HG02973 (cell line): Measurements from ENCODE around the gene TENM4.

Source experiments
- ATAC-seq: cut with Tn5 transposase; IDR thresholded peaks from one replicate; pipeline ENCODE4 v1.9.1; 2021; ENCODE audit warnings: moderate library complexity; ENCODE audit not compliant: unreplicated experiment

Gene TENM4

DNA sequence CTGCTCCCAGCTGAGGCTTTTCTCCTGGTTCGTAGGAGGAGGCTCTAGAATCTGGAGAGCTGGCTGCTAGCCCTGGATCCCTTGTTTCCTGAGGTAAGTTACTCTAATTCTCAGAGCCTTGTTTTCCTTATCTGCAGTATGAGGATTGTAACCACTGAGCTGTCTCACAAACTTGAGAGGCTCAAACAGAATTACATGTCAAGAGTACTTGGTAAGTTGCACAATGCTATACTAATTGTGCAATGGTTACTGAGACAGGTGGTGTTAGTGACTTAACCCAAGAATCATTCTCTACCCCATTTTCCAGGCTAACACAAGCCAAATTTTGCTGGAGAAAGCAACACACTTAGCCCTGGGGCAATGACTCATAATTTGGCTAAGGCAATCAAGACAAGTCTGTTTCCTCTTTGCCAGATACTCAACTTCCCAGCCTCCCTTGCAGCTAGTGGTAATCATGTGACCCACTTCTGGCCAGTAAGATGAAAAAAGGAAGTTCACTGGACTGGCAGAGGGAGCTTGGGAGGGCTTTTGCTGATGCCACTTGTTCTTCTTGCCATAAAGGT is 348.0 kb downstream of the TENM4 start:
- ATAC-seq = no peak

DNA sequence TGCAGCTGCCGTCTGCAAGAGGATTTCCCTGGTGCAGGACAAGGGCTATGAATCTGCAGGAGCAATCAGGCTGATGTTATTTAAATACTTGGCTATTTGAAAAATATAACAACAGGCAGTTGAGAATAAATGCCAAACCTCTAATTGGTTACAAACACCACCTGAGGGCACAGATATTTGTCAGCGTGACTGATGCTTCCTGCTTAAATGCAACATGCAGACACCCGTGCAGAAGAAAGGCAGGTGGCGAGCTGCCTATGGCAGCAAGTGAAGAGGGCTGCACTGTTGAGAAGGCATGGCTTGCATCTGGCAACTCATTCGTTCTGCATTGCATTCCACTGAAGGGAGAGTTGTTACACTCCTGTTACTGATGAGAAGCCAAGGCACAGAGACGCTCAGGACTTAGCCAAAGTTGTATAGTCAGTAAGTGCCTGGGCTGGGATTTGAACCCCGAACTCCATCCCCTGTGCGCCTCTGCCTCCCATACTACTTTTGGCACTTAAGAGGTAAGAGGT is 350.6 kb downstream of the TENM4 start:
- ATAC-seq = no peak

DNA sequence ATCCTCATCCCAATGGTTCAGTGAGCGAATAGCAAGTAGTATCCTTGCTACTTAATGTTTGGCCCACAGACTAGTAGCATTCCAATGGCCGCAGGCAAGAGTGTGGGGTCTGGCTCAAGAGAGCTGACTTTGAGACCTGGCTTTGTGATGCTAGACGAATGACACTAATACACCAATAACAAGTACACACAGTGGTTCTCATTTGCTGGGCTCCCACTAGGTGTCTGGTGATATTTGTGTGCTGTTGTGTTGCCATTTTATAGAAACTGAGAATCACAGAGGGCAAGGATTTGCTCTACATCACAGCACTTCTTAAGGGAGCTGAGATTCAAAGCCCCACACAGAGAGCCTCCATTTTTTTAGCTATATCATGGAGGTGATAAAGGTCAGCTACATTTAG is 351.2 kb downstream of the TENM4 start:
- no peak for ATAC-seq

DNA sequence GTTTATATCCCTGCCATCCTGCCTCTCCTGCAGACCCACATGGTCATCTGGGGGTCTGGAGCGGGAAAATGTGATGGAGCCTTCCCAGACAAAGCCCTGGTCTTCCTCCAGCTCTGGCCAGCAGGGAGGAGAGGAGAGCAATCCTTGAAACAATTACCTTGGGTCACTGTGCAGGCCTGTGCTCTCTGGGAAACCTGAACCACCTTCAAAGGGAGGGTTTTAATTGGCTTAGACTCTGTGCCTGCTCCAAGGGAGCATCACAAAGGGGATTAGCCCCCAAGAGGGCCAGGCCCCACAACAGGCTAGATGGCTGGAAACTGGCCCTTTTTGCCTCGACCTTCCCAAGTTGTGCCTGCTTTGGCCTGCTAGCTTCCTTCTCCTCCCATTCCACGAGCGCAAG is 351.9 kb downstream of the TENM4 start:
- ATAC-seq = no peak

DNA sequence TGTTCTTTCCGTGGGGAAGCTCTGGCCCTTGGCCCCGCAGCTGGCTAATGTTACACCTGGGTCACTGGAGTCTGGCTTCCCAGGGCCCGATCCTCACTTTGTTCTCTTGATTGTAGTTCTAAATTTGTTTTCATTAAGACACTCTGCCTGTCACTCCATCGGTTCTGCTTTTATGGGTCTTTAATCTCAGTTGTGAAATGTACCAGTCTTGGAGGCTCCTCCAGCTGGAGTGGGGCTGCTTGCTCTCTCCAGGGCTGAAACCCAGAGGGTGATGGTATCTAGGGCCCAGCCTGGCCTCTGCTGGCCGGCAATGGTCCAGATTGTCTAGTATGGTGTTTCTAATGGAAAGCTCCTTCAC is 352.9 kb downstream of the TENM4 start:
- no peak for ATAC-seq

DNA sequence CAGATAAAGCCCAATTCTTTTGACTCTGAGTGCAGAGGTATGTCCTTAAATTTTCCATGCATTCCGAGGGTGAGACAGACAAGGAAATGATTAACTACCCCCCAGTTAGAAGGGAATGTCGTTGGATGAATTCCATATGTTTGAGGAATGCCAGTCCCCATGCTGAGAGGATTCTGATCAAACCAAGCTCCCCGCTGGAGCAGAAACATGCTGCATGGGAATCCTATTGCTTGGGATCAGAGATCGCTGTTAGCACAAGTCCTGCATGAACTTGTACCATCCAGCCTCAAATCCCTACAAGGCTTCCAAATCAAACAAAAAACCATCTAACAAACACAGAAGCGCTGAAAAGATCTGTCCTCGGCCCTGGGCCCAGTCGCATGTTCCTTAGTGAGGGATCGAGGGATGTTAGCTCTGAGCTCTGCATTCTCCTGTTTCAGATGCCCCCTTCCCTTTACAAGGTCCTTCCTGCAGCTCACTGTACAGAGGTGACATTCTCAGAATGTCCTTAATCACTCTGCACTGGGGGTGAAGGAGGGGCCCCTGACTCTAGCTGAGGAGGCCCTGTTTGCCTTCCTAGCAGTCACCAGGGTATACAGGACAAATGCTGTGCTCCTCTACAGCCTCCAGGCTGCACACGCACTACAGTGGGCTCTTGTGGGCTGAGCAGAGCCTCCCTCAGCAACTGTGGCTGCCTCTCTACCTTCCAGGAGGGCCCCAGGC is 353.4 kb downstream of the TENM4 start:
- no peak for ATAC-seq

DNA sequence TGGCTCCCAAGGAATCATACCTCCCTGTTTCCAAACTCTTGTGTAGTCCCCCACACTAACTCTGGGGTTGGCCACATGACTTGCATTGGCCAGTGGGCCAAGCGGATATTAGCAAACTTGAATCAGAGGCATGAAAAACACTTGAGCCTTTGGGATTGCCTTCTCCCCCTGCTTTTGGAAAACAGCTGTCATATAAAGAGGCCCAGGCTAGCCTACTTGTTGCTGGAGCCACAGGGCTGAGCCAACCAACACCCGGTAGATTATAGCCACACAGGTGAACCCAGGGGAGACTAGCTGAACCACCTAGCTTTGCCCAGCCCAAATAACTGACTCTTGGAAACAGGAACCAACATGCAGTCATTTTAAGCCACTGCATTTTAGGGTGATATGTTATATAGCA is 354.8 kb downstream of the TENM4 start:
- ATAC-seq = no peak

DNA sequence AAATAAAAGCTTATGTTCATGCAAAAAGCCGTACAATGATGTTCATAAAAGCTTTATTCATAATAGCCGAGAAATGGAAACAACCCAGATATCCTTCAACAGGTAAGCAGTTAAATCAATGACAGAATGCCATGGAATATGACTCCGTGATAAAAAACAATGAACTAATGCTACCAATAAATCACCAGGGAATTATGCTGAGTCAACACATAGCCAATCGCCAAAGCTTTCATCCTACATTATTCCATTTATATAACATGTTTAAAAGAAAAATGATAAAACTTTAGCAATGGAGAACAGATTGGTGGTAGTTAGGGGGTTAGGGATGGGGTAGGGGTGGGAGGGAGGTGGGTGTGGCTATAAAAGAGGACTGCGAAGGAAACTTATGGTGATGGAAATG is 356.4 kb downstream of the TENM4 start:
- ATAC-seq = no peak

DNA sequence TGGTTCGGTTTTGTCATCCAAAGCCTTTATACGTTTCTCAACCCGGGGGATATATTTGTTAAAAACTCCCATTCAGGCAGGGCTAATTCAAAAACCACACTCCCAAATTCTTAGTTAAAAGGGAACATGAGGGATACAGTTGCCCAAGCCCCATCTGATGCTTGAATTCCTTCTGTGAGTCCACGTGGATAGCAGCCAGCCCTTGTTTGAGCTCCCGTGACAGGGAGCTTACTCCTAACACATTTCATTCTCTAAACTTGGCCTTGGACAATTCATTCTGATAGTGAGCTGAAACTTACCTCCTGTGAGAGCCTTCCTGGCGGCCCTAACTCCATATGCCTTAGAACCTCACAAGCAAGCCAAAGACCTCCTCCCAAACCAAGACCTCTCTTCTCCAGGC is 357.5 kb downstream of the TENM4 start:
- no peak for ATAC-seq

DNA sequence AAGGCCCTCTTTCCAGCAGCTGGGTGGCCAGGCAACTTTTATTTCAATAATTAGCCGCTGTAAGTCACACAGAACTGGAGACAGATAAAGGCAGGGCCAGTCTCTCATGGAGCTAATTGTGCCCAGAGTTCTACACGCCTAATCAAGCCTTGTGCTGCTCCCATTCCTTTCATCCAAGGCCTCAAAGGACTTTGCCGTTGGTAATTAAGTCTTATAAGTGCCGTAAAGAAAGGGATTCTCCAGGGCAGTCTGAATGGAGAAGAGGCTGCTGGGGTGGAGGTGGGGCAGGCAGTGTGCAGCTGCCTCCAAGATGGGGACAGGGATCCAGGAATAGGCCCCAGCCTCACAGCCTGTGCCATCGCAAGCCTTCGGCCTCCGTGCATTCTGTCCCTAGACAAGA is 357.9 kb downstream of the TENM4 start:
- no peak for ATAC-seq

DNA sequence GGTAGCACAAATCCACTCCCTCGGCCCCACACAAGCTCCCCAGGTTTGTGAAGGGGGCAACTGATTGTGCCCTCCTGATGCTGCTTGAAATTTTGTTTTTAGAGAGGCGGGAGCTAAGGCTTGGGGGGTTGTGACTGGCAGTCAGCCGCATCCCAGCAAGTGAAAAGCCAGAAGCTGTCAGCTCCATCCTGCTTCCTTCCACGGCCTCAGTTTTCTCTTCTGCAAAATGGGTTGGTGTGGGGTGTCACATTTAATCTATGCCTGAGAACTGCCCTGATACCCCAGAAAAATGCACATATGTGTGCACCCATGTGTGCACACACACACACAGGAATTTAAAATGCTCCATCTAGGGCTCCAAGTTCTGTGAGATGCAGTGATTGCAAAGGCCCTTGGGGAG is 358.6 kb downstream of the TENM4 start:
- ATAC-seq = no peak

DNA sequence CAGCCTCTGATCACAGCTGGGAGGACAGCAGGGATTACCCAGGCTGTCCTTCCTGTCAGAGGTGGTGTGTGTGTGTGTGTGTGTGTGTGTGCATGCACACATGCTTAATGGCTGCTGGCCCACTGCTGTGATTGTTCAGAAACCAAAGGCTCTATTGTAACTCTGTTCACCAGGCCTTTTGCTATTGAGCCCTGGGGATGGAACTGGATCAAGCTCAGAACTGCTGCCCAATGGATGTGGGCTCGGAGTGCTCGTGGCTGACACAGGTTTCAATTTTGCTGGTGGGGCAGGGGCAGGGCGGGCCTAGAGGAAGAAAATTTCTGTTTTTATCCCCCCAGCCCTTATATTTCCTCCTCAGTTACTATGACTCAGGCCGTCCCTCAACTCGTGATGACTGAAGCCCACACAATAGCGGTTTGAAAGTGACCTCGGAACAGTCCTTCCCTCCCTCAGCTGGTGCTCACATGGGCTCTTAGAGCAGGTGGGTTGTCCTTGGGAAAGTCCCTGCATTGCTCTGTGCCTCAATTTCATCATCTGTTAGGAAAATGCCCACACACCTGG is 359.3 kb downstream of the TENM4 start:
- no peak for ATAC-seq

DNA sequence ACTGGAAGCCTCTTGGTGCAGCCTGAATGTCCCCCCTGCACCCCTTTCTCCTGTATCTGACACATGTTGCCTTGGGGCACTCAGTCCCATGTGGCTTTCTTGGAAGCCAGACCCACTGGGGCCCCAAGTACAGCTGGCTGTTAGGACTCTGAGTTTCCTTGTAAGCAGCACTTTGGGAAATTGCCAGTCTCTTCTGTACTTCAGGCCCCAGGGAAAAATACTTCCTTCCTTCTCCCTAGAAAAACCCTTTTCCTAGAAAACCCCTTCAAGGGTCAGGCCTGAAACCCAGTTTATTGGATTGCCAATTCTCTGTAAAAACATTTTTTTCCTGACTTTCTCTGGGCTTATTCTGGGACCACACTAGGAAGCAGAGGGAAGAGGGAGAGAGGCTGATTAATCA is 360.3 kb downstream of the TENM4 start:
- no peak for ATAC-seq

DNA sequence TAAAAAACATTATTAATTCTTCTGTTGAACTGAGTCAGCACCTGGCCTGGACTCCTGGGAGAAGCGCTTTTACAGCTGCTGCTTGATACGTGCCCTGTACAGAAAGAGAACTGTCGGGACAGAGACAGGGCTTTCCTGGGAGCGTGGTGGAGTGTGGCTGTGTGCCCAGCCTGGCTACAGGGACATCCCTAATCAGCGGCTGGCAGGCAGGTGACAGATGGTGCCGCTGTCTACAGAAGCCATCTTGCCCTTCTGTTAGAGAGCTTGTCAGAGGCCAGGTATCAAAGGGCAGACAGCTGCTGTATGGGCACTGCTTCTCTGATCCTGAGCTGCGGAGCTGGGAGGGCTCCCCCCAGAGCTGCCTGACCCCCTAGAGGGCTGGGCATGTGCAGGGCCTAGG is 361.8 kb downstream of the TENM4 start:
- no peak for ATAC-seq

DNA sequence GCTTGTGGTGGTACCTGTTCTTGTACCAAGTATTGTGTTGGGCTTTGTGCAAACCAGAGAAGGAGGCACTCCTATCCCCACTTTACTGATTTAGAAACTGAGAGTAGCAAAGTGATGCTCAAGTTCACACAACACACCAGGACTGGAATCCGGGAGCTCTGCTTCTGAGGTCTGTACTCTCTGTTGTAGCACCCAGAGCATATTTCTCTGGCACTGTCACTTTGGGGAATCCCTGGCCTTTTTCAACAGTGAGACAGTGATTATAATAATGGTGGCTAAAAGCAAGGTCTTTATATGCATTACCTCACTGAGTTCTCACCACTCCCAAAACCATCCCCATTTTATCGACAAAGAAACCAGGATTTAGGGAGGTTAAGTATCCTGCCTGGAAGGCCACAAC is 362.4 kb downstream of the TENM4 start:
- no peak for ATAC-seq

DNA sequence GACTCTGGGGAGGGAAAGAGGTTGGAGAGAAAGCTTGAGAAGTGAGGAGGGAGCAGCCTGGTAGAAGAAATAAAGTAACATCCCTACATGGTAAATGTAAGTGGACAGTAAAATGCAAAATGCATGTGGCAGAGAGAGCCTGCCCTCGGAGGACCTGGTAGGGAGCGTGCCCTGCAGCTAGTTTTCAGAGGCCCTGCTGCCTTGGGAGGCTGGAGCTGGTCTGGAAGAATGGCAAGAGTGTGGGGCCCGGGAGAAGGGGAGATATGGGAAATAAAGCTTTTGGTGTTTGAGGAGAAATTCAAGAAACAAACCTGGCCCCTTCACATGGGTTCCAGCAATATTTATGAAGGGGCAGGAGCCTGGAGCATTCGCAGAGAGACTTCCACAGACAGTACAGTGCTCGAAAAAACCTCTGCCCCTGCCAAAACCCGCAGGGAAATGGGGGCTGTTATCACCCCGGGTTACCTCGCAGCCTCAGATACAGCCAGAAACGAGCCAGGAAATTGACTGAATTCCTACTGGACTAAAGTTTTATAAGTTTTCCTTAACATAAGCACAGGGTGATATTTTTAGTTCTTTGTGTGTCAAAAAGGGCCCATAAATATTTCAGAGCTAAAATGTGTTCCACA is 363.0 kb downstream of the TENM4 start:
- ATAC-seq = no peak

DNA sequence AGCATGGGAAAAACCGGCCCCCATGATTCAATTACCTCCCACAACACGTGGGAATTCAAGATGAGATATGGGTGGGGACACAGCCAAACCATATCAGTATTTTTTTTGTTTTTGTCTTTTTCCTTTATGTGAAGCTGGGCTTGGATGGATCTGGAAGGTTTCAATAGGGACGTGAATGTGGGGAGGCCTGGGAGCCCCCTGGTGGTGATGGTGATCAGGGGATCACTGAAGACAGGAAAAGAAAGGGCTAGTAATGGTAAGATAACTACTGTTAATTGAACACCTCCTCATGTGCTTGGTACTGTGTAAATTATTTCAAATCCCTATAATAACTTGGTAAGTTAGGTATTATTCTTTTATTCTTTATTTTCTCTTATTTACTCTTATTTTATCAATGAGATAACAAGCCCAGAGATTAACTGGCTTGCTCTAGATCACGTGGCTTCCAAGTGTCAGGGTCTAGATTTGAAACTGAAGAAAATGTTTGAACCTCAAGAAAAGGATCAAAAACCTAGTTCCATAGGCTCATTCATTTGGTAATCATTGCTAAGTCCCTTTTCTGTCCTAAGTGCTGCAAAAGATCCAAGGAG is 364.2 kb downstream of the TENM4 start:
- ATAC-seq = no peak

DNA sequence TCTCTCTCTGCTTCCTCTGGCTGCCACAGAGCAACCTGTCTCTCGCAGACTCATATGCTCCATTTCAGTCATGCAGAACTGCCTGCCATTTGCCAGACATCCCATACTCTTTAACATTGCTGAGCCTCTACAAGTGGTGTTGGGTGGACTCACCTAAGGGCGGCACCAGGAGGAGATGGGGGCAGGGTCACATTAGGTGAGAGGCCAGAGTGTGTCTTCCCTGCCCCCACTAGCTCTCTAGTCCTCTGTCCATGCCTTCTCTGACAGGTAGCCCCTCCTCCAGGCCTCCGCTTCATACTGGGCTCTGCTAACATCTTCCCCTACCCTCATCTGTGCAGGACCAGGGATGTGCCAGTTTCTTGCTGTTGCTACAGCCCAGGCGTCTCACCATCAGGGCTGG is 366.3 kb downstream of the TENM4 start:
- ATAC-seq = no peak

DNA sequence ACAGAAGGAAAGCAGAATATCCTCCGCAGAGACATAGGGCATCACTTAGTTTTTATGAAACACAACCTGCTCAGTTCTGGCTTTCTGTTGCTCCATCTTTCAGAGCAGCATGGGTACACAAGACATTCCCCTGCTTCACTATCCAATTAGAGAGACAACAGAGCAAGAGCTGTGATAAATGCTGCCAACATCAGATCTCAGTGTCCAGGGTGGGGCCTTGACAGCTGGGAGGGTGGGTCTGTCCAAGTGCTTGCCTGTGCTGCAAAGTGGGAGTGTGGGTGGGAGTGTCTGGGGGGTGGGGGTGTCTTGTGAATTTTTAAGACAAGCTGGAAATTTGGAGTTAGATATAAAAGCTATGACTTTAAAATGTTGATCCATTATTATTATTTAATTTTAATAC is 369.6 kb downstream of the TENM4 start:
- ATAC-seq = no peak

DNA sequence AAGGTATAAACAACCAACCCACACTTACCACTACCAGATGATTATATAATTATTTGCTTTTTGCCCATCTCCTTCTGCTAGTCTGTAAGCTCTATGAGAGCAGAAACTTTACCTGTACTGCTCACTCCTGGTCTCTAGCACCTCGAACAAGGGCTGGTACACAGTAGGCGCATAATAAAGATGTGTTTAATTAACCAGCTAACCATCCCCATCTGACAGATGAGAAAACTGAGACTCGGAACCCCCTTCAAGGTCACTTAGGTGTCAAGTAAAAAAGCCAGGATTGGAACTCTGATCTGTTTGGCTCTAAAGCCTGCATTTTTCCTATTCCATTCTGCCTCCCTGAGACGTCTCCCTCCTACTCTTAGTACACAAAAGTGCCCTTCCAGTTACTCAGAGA is 370.3 kb downstream of the TENM4 start:
- ATAC-seq = no peak

DNA sequence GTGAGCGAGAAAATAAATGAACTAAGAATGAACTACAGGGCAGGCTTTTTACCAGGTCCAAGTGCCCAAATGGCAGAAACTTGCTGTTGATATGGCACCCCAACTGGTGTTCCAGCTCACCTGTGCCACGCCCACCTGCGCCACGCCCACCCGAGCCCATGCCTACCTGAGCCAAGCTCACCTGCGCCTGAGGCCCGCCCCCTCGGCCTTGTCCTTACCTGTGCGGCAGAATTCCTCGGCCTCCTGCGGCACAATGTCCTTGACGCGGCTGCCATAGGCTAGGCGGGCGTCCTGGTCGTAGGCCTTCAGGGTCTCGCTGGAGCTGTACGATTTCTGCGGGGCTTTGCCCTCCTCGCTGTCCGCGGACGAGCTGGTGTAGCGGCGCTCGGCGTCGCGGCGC is 371.3 kb downstream of the TENM4 start:
- ATAC-seq = no peak

DNA sequence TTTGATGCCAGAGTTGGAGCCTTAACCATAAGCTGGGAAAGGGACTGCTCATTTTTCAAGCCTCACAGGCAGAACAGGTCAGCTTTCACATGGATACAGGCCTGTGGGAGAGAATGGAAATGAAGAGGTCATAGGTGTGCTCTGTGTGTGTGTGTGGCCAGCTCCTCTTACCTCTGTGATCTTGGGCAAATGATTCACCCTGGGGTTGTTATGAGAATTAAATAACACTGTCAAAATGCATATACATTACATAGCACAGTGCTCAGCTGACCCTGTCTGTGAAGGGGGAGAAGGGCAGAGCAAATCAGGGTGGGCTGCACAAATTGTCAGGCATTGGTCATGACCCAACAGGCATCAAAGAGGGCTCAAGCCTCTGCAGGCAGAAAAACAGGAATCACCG is 372.5 kb downstream of the TENM4 start:
- ATAC-seq = no peak
